K562 (cell line): Measurements from ENCODE around the gene TIFAB. TPM values are rescaled to one million over a fixed set of nuclear protein-coding genes. Genes with fewer than 3 reads are reported as not detected.

Source experiments
- ATAC-seq: fragments of 200-7000 bp; cut with Tn5 transposase; 3 replicates; pipeline ENCODE4 v1.9.1; 2020; ENCODE audit warnings: moderate library complexity
- BruUV-seq: library from RNA; stranded (reverse); fragments of 400-500 nt; replicated peaks from 2 replicates; lab custom pipeline; 2021; lab: Mats Ljungman, UMichigan
- CTCF ChIA-PET: fragments of 300-600 bp; formaldehyde crosslinking; extraction: SDS; loops from one replicate; lab custom pipeline; 2021; ENCODE audit warnings: low intra/inter-chr PET ratio; lab: Yijun Ruan, JAX
- POLR2A ChIA-PET: fragments of 300-600, 350-650 bp; sonication (Branson Sonifier 250); formaldehyde crosslinking; extraction: SDS; loops from one replicate; lab custom pipeline; 2021; ENCODE audit warnings: antibody characterized with exemption, inconsistent platforms; lab: Yijun Ruan, JAX
- DNase-seq, 4 experiments: peaks; one replicate each; pipeline versions ENCODE4 v3.0.0 to v3.0.0-alpha.2; 2011 to 2018; ENCODE audit warnings: low spot score in 3 of 4, mixed read lengths in 3 of 4; ENCODE audit errors: extremely low read depth in 1 of 4
- FAIRE-seq: peaks from 2 replicates; lab custom pipeline; 2011; peaks lifted over from hg19 to GRCh38; lab: Jason Lieb, UNC
- H2AFZ ChIP-seq: 2 replicates; pipeline ENCODE4 v1.6.0; 2011; ENCODE audit warnings: low read depth, low read length, control low read depth, inconsistent platforms
- H3K27ac ChIP-seq: fragments of 200-600 bp; 3 replicates; pipeline ENCODE4 v1.8.0; 2011; ENCODE audit warnings: low read depth, mild to moderate bottlenecking, control low read depth, inconsistent platforms, low read length, moderate library complexity, mixed read lengths; ENCODE audit errors: extremely low read depth
- H3K27me3 ChIP-seq, 2 experiments: fragments of 300-600 bp in 1 of 2; 2 replicates in 1 of 2; 3 replicates in 1 of 2; pipeline versions ENCODE4 v1.6.0 to v1.8.0; 2011; ENCODE audit warnings: inconsistent platforms in 2 of 2, low read length in 2 of 2, mild to moderate bottlenecking in 1 of 2, mixed read lengths in 1 of 2, moderate library complexity in 1 of 2; ENCODE audit not compliant: control insufficient read depth in 2 of 2, insufficient read depth in 2 of 2
- H3K36me3 ChIP-seq: fragments of 300-600 bp; 3 replicates; pipeline ENCODE4 v1.8.0; 2011; ENCODE audit warnings: mild to moderate bottlenecking, low read length, inconsistent platforms; ENCODE audit not compliant: control insufficient read depth, insufficient read depth
- H3K4me1 ChIP-seq, 2 experiments: fragments of 200-600 bp in 1 of 2; replicated peaks in 1 of 2; 2 replicates in 1 of 2; 3 replicates in 1 of 2; pipeline versions ENCODE4 v1.5.1 to v1.8.0; 2011; ENCODE audit warnings: inconsistent platforms in 2 of 2, low read length in 2 of 2, mild to moderate bottlenecking in 1 of 2, mixed read lengths in 1 of 2, moderate library complexity in 1 of 2; ENCODE audit not compliant: control insufficient read depth in 2 of 2, insufficient read depth in 2 of 2
- H3K4me2 ChIP-seq: 2 replicates; pipeline ENCODE4 v1.6.1; 2011; ENCODE audit warnings: low read length, control low read depth, inconsistent platforms, mixed read lengths; ENCODE audit not compliant: insufficient read depth
- H3K4me3 ChIP-seq: fragments of 200-600 bp; sonication (generic), shearing (Covaris generic); 2 replicates; pipeline ENCODE4 v1.5.1; 2016; ENCODE audit warnings: control low read depth, inconsistent platforms
- H3K79me2 ChIP-seq: fragments of 200-600 bp; 3 replicates; pipeline ENCODE4 v1.8.0; 2011; ENCODE audit warnings: low read length, inconsistent platforms; ENCODE audit not compliant: control insufficient read depth, insufficient read depth
- H3K9ac ChIP-seq, 2 experiments: 2 replicates each; pipeline versions ENCODE4 v1.6.0 to v1.6.1; 2011; ENCODE audit warnings: low read depth in 2 of 2, low read length in 2 of 2, control low read depth in 1 of 2, inconsistent platforms in 1 of 2, mild to moderate bottlenecking in 1 of 2, mixed read lengths in 1 of 2; ENCODE audit not compliant: insufficient read depth in 1 of 2
- H3K9me1 ChIP-seq: one replicate; pipeline ENCODE4 v1.6.0; 2011; ENCODE audit warnings: inconsistent platforms, mild to moderate bottlenecking, low read length, moderate library complexity; ENCODE audit not compliant: control insufficient read depth, insufficient read depth
- H3K9me3 ChIP-seq: replicated peaks from 2 replicates; pipeline ENCODE4 v1.5.1; 2011; ENCODE audit warnings: low read depth, low read length, inconsistent platforms; ENCODE audit not compliant: control insufficient read depth, insufficient read depth
- H4K20me1 ChIP-seq: replicated peaks from 2 replicates; pipeline ENCODE4 v1.6.1; 2011; ENCODE audit warnings: low read length, inconsistent platforms, mixed read lengths; ENCODE audit not compliant: control insufficient read depth, insufficient read depth
- CCAR2 ChIP-seq: fragments of 200-400 bp; formaldehyde crosslinking; IDR thresholded peaks from 2 replicates; pipeline ENCODE4 v1.6.1; 2017; ENCODE audit warnings: mild to moderate bottlenecking, low read depth, low read length
- HOXB6 ChIP-seq: fragments of 250-450 bp; sonication (Bioruptor Pico); IDR thresholded peaks from 2 replicates; pipeline ENCODE4 v1.5.1; 2022; ENCODE audit warnings: mild to moderate bottlenecking, borderline replicate concordance
- MCM5 ChIP-seq: fragments of 450-650 bp; IDR thresholded peaks from 2 replicates; pipeline ENCODE4 v1.6.1; 2016; ENCODE audit warnings: low read depth
- NONO ChIP-seq, 2 experiments: fragments of 200-400 bp in 1 of 2; fragments of 450-650 bp in 1 of 2; formaldehyde crosslinking in 1 of 2; IDR thresholded peaks; 2 replicates each; pipeline ENCODE4 v1.6.1; 2017; ENCODE audit warnings: low read depth in 2 of 2, mild to moderate bottlenecking in 2 of 2, moderate library complexity in 2 of 2, low read length in 1 of 2
- PHB2 ChIP-seq: fragments of 450-650 bp; IDR thresholded peaks from 2 replicates; pipeline ENCODE4 v1.6.1; 2017; ENCODE audit warnings: low read depth
- TFAP4 ChIP-seq: sonication (generic); formaldehyde crosslinking; IDR thresholded peaks from 2 replicates; pipeline ENCODE4 v1.8.0; 2022; ENCODE audit warnings: missing genetic modification reagents, mild to moderate bottlenecking, moderate library complexity, borderline replicate concordance
- ZC3H11A ChIP-seq: IDR thresholded peaks from 2 replicates; pipeline ENCODE4 v1.6.1; 2012; ENCODE audit warnings: low read depth, low read length, improper control_type of control experiment
- ZEB2 ChIP-seq: fragments of 450-650 bp; IDR thresholded peaks from 2 replicates; pipeline ENCODE4 v1.6.1; 2016
- WGBS: fragments of 100-300 bp; shearing (Covaris generic); methylation state at CpG from one replicate; pipeline ENCODE4 v1.1.6; 2016; ENCODE audit warnings: low coverage, mixed read lengths; ENCODE audit not compliant: insufficient coverage; ENCODE audit errors: missing lambda C conversion rate; 5-methylcytosine and 5-hydroxymethylcytosine counted together
- in situ Hi-C: fragments of 300-500 bp; cut with MboI; formaldehyde crosslinking; loops from 4 replicates; pipeline ENCODE4 v1.15.0; 2018; ENCODE audit warnings: inconsistent platforms, mixed read lengths
- intact Hi-C: fragments of 100-400 bp; cut with micrococcal nuclease; formaldehyde crosslinking; loops from 2 replicates; pipeline ENCODE4 v1.14.2; 2022
- polyA plus RNA-seq, 8 experiments: library from polyadenylated mRNA; depleted of rRNA in 4 of 8; stranded (reverse) in 5 of 8; unstranded in 3 of 8; fragments of >200 nt; fragmentation: Nextera tagmentation in 2 of 8; fragmentation: Illumina TruSeq in 1 of 8; extraction: Ambion mirVana in 2 of 8; extraction: Trizol in 1 of 8; gene quantifications; 2 replicates each; pipeline versions ENCODE4 v1.2.1 to v1.2.3, GENCODE V29; 2011 to 2014; ENCODE audit warnings: inconsistent platforms in 1 of 8, missing spikeins in 1 of 8
- total RNA-seq, 7 experiments: library from RNA; depleted of rRNA in 6 of 7; stranded (reverse); fragments of >200 nt in 6 of 7; fragmentation: Illumina TruSeq in 2 of 7; extraction: Trizol in 2 of 7; gene quantifications; 2 replicates each; pipeline versions ENCODE4 v1.2.1 to v1.2.3, GENCODE V29; 2011 to 2021; ENCODE audit warnings: low replicate concordance in 1 of 7

The TIFAB gene
- total and polyA plus RNA-seq, 9 of the 15 experiments (the other 6 are each of a cell fraction or from before 2014, with no cell fraction given), result not detected

- in situ Hi-C loops (no loop called here), intact Hi-C loops (no loop called here)
- ATAC-seq, result no peak
- no TSS peak for BruUV-seq
- FAIRE-seq, result no peak
- H3K27me3 ChIP-seq, result no peaks in the 10 kb centered on the region
- no peak for DNase-seq
- H3K36me3 ChIP-seq, result no peaks in the 10 kb centered on the region
- no peak overlapping the region for H2AFZ ChIP-seq
- no peak overlapping the region for H3K4me2 ChIP-seq
- no peak overlapping the region for H3K27ac ChIP-seq
- no peak overlapping the region for H3K4me3 ChIP-seq
- no peak overlapping the region for H3K9ac ChIP-seq
- POLR2A ChIA-PET, result interaction anchor here (0.7 to 1.1 kb wide), 2 partner anchors 15 to 34 kb away, joined by 3 read pairs; no protein-coding TSS in a partner anchor
- CTCF ChIA-PET, result no interaction called here
- no peaks in the 10 kb centered on the region for H3K79me2 ChIP-seq
- H4K20me1 ChIP-seq, result no peaks in the 10 kb centered on the region
- TF ChIP-seq ZEB2 (no peak), TFAP4 (CRISPR knock-in tag) (no peak), MCM5 (no peak), PHB2 (no peak), CCAR2 (no peak), ZC3H11A (no peak), NONO (IDR thresholded peaks at IDR 0.05; ENCODE audit: low read depth in 2 of 2, low read length in 1 of 2) (no peak), HOXB6 (no peak)
- H3K9me3 ChIP-seq, result no peaks in the 10 kb centered on the region
- no peaks in the 10 kb centered on the region; a peak in 3 of 5 replicates for H3K4me1 ChIP-seq
- 11% methylated on average over 2 of the region's 2 CpGs for WGBS
- no peaks in the 10 kb centered on the region for H3K9me1 ChIP-seq
Observed at GRCh38 chr5:135405082-135405481, 47.1 kb downstream of the TIFAB start.
